Body of pancreas (tissue), 4 donors: ENCODE measurements around the gene PIK3AP1. TPM values are rescaled to one million over a fixed set of nuclear protein-coding genes. Genes with fewer than 3 reads are reported as not detected.
A peak's percentile ranks its signal among the peaks of the same experiment; 100 is the strongest.

Experiments
- ATAC-seq: fragments of 150-250 bp; one replicate; pipeline ENCODE4 v1.9.1; 2016
- DNase-seq, 4 donors: peaks; one replicate each; pipeline ENCODE4 v3.0.0-alpha.2; 2019
- H3K27ac ChIP-seq, 4 donors: fragments of 200-600 bp; sonication (generic); 1 replicate in 3 of 4; 2 replicates in 1 of 4; pipeline versions ENCODE4 v1.5.1 to v1.6.1; 2016 to 2019; ENCODE audit warnings: mild to moderate bottlenecking in 1 of 4, mixed read lengths in 1 of 4, moderate library complexity in 1 of 4
- H3K27me3 ChIP-seq, 2 donors: fragments of 200-600 bp; sonication (generic); one replicate each; pipeline ENCODE4 v1.6.0; 2016; ENCODE audit warnings: mild to moderate bottlenecking in 1 of 2
- H3K36me3 ChIP-seq, 2 donors: fragments of 200-600 bp; sonication (generic); replicated peaks in 1 of 2; 2 replicates each; pipeline ENCODE4 v1.5.1; 2016; ENCODE audit warnings: low read depth in 2 of 2; ENCODE audit not compliant: insufficient read depth in 1 of 2
- H3K4me1 ChIP-seq: fragments of 200-600 bp; sonication (generic); one replicate; pipeline ENCODE4 v1.6.0; 2016
- H3K4me3 ChIP-seq, 2 donors: fragments of 200-600 bp; sonication (generic); 1 replicate in 1 of 2; 2 replicates in 1 of 2; pipeline ENCODE4 v1.5.1; 2016 to 2019
- H3K9me3 ChIP-seq, 3 donors: fragments of 200-600 bp; sonication (generic); 1 replicate in 2 of 3; 2 replicates in 1 of 3; pipeline ENCODE4 v1.5.1; 2016
- CTCF ChIP-seq, 7 experiments: fragments of 450-650 bp in 4 of 7; fragments of 200-600 bp in 3 of 7; sonication (generic) in 3 of 7; IDR thresholded peaks; one replicate each; pipeline ENCODE4 v1.5.1; 2016 to 2019; ENCODE audit warnings: antibody characterized with exemption in 7 of 7
- POLR2A ChIP-seq, 3 donors: fragments of 450-650 bp; IDR thresholded peaks; one replicate each; pipeline ENCODE4 v1.6.1; 2016; ENCODE audit warnings: antibody characterized with exemption in 3 of 3, mild to moderate bottlenecking in 2 of 3
- WGBS, 2 donors: methylation state at CpG; one replicate each; pipeline ENCODE4 v1.1.5; 2017; 5-methylcytosine and 5-hydroxymethylcytosine counted together
- intact Hi-C: fragments of 100-400 bp; cut with DNase I; formaldehyde crosslinking; loops from one replicate; pipeline ENCODE4 v1.15.1; 2023
- total RNA-seq, 2 donors: library from RNA; depleted of rRNA; stranded (reverse); fragments of >200 nt; gene quantifications; one replicate each; pipeline ENCODE4 v1.1.0, GENCODE V29; 2016

PIK3AP1 gene
- total RNA-seq, 2 donors from 2014 or later, result 28.0 to 37.2 TPM

- Histone ChIP-seq H3K9me3 (no peaks in the 10 kb centered on the region), H3K4me1 (peaks cover 19% of the 10 kb centered on the region), H3K4me3 (no peak overlapping the region), H3K36me3 (peaks cover 0 to 1% of the 10 kb centered on the region in 2 donors), H3K27me3 (no peaks in the 10 kb centered on the region), H3K27ac (peak overlapping the region in 1 of 4 donors; percentile 27)
- DNase-seq (peak in 1 of 4 donors; percentile 24), ATAC-seq (no peak)
- 69 to 88% methylated on average over 7 to 9 of the region's 9 CpGs for WGBS, 2 donors
- intact Hi-C loops, result no loop called here
- TF ChIP-seq POLR2A (IDR thresholded peaks at IDR 0.05) (no peak), CTCF (IDR thresholded peaks at IDR 0.05) (no peak)
Observed at GRCh38 chr10:96656839-96657238, 63.5 kb downstream of the PIK3AP1 start.

- Histone ChIP-seq H3K9me3 (no peaks in the 10 kb centered on the region), H3K4me3 (no peak overlapping the region), H3K27ac (peak overlapping the region in 1 of 4 donors; percentile 27), H3K36me3 (peaks cover 0 to 1% of the 10 kb centered on the region in 2 donors), H3K4me1 (peaks cover 19% of the 10 kb centered on the region), H3K27me3 (no peaks in the 10 kb centered on the region)
- ATAC-seq, result no peak
- intact Hi-C loops, result no loop called here
- TF ChIP-seq CTCF (IDR thresholded peaks at IDR 0.05) (no peak), POLR2A (IDR thresholded peaks at IDR 0.05) (no peak)
- 87 to 96% methylated on average over 2 to 3 of the region's 3 CpGs for WGBS, 2 donors
- DNase-seq, result no peak
Observed at GRCh38 chr10:96656198-96656577, 64.1 kb downstream of the PIK3AP1 start.

GRCh38 chr10:96655461-96656197, 64.7 kb downstream of the PIK3AP1 start:
- Histone ChIP-seq H3K9me3 (no peaks in the 10 kb centered on the region), H3K4me1 (peaks cover 19% of the 10 kb centered on the region), H3K36me3 (peaks cover 0 to 5% of the 10 kb centered on the region in 2 donors), H3K27ac (peak overlapping the region in 1 of 4 donors; percentile 27), H3K4me3 (no peak overlapping the region), H3K27me3 (no peaks in the 10 kb centered on the region)
- ATAC-seq, result no peak
- peak in 1 of 4 donors; percentile 20 for DNase-seq
- intact Hi-C loops, result no loop called here
- 69 to 90% methylated on average over 7 of the region's 7 CpGs for WGBS, 2 donors
- TF ChIP-seq CTCF (IDR thresholded peaks at IDR 0.05) (no peak), POLR2A (IDR thresholded peaks at IDR 0.05) (no peak)

- no peaks in the 10 kb centered on the region for H3K9me3 ChIP-seq
- H3K4me3 ChIP-seq, result no peak overlapping the region
- H3K27me3 ChIP-seq, result no peaks in the 10 kb centered on the region
- no peak for TF ChIP-seq CTCF (IDR thresholded peaks at IDR 0.05)
- TF ChIP-seq POLR2A (IDR thresholded peaks at IDR 0.05), result no peak
- peaks cover 0 to 11% of the 10 kb centered on the region in 2 donors for H3K36me3 ChIP-seq
- DNase-seq (peak in 1 of 4 donors; percentile 49), ATAC-seq (no peak)
- intact Hi-C loops, result no loop called here
- peaks cover 5% of the 10 kb centered on the region for H3K4me1 ChIP-seq
- 78 to 95% methylated on average over 8 of the region's 8 CpGs for WGBS, 2 donors
- no peak overlapping the region for H3K27ac ChIP-seq
Observed at GRCh38 chr10:96651998-96652431, 68.3 kb downstream of the PIK3AP1 start.

- intact Hi-C loops, result no loop called here
- WGBS, 2 donors, result 80% methylated on average over 7 of the region's 7 CpGs
- Histone ChIP-seq H3K4me3 (no peak overlapping the region), H3K36me3 (peaks cover 0 to 11% of the 10 kb centered on the region in 2 donors), H3K4me1 (peaks cover 15% of the 10 kb centered on the region), H3K27me3 (no peaks in the 10 kb centered on the region), H3K27ac (no peak overlapping the region), H3K9me3 (no peaks in the 10 kb centered on the region)
- DNase-seq (no peak), ATAC-seq (no peak)
- TF ChIP-seq POLR2A (IDR thresholded peaks at IDR 0.05), result no peak
Observed at GRCh38 chr10:96650958-96651357, 69.4 kb downstream of the PIK3AP1 start.
